GM18861 (cell line): ENCODE measurements around the gene ATRN.
"Not testable (repeated sequence)": the region's sequence is repeated elsewhere in the genome, so short reads cannot be mapped to it uniquely, and the experiment has no call there.

Source experiments
- ATAC-seq: cut with Tn5 transposase; IDR thresholded peaks from one replicate; pipeline ENCODE4 v1.9.1; 2021; ENCODE audit not compliant: unreplicated experiment

The ATRN gene

GRCh38 chr20:3560578-3560977, 89.8 kb downstream of the ATRN start:
- no peak for ATAC-seq

GRCh38 chr20:3563133-3563532, 92.3 kb downstream of the ATRN start:
- no peak for ATAC-seq

GRCh38 chr20:3563548-3564177, 92.8 kb downstream of the ATRN start:
- ATAC-seq, result no peak

- ATAC-seq, result no peak
Observed at GRCh38 chr20:3565851-3566250, 95.0 kb downstream of the ATRN start.

- ATAC-seq, result no peak
Observed at GRCh38 chr20:3572151-3572550, 101.3 kb downstream of the ATRN start.

GRCh38 chr20:3576363-3576762, 105.5 kb downstream of the ATRN start:
- ATAC-seq, result no peak

GRCh38 chr20:3577366-3577765, 106.5 kb downstream of the ATRN start:
- ATAC-seq, result no peak

- ATAC-seq, result no peak
Observed at GRCh38 chr20:3580412-3580811, 109.6 kb downstream of the ATRN start.

GRCh38 chr20:3583765-3584164, 112.9 kb downstream of the ATRN start:
- no peak for ATAC-seq

- ATAC-seq, result no peak
Observed at GRCh38 chr20:3586093-3586492, 115.3 kb downstream of the ATRN start.

- no peak for ATAC-seq
Observed at GRCh38 chr20:3590164-3590563, 119.3 kb downstream of the ATRN start.

GRCh38 chr20:3592931-3593330, 122.1 kb downstream of the ATRN start:
- ATAC-seq, result no peak

GRCh38 chr20:3595541-3595940, 124.7 kb downstream of the ATRN start:
- no peak for ATAC-seq

- no peak for ATAC-seq
Observed at GRCh38 chr20:3603108-3603507, 132.3 kb downstream of the ATRN start.

GRCh38 chr20:3605386-3605886, 134.6 kb downstream of the ATRN start:
- ATAC-seq, result not testable (repeated sequence)

GRCh38 chr20:3606021-3606420, 135.2 kb downstream of the ATRN start:
- ATAC-seq, result no peak

GRCh38 chr20:3611901-3612300, 141.1 kb downstream of the ATRN start:
- no peak for ATAC-seq

- no peak for ATAC-seq
Observed at GRCh38 chr20:3612795-3613572, 142.2 kb downstream of the ATRN start.

- no peak for ATAC-seq
Observed at GRCh38 chr20:3613821-3614440, 143.1 kb downstream of the ATRN start.

GRCh38 chr20:3614466-3614865, 143.6 kb downstream of the ATRN start:
- no peak for ATAC-seq

- ATAC-seq, result not testable (repeated sequence)
Observed at GRCh38 chr20:3615171-3615840, 144.5 kb downstream of the ATRN start.
